ENCODE results near the gene SPEF2.

Gene SPEF2

GRCh38 chr5:35856765-35857351, 239.2 kb downstream of the SPEF2 start, which contains the start of gene IL7R:
Gene IL7R (plus strand): TSS chr5:35856891. CDS start chr5:35856978, 87 bp downstream.
- DNase-seq (ENCODE audit: low spot score), result peak; percentile 74

GRCh38 chr5:35857606-35858205, 240.0 kb downstream of the SPEF2 start:
- no peak for DNase-seq (ENCODE audit: low spot score)

- peak; percentile 53 for DNase-seq (ENCODE audit: low spot score)
Measured at GRCh38 chr5:35859101-35859661, 241.5 kb downstream of the SPEF2 start.

- no peak for DNase-seq (ENCODE audit: low spot score)
Measured at GRCh38 chr5:35860686-35861085, 243.0 kb downstream of the SPEF2 start.

GRCh38 chr5:35861718-35862117, 244.1 kb downstream of the SPEF2 start:
- DNase-seq (ENCODE audit: low spot score), result no peak

GRCh38 chr5:35862126-35862525, 244.5 kb downstream of the SPEF2 start:
- no peak for DNase-seq (ENCODE audit: low spot score)

GRCh38 chr5:35863159-35863558, 245.5 kb downstream of the SPEF2 start:
- no peak for DNase-seq (ENCODE audit: low spot score)

Data from CD4-positive, alpha-beta T cell treated with Interleukin-6 at 100 ng/mL for 8 hours (primary cell).